Measurements from ENCODE around the gene SIRT7.
"Not testable (repeated sequence)": the region's sequence is repeated elsewhere in the genome, so short reads cannot be mapped to it uniquely, and the experiment has no call there.

Gene SIRT7

GRCh38 chr17:81954131-81955057 lies 36.4 kb upstream of the SIRT7 start:
- DNase-seq = no peak

- DNase-seq = not testable (repeated sequence)
Observed at GRCh38 chr17:81953443-81953842, 35.5 kb upstream of the SIRT7 start.

DNA sequence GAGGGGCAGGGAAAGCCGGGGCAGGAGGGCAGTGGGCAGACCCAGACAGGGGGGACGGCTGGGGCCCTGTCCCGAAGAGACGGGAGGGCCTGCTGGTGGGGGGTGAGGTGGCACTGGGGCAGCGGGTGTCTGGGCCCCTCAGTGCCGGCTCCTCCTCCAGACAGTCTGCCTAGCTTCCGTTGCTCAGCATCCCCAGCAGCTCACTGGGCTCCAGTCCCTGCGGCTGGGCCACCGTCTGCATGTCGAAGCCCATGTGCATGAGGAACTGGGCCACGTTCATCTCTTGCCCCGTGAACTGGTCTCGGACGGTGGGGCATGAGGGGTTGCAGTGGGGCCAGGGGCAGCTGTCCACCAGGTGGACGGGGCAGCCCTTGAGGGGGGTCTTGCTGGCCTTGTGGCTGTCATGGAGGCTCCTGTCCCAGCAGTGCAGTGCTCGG lies 34.8 kb upstream of the SIRT7 start:
- DNase-seq = no peak

- DNase-seq = no peak
Observed at GRCh38 chr17:81951785-81952684, 34.1 kb upstream of the SIRT7 start.

DNA sequence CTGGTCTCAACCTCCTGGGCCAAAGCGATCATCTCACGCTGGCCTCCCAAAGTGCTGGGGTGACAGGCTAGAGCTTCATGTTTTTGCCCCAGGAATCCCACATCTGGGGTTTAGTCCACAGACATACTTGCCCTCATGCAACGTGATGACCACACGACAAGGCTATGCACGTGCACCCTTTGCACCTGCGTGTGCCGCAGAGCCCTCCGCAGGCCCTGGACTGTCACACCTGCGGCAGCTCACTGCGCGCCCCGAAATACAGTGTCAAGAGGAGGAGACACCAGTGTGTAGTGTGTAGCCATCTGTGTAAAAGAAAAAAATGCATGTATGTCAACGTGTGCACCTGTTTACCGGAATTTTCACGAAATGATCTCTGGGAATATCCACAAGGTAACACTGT lies 32.5 kb upstream of the SIRT7 start:
- no peak for DNase-seq

- DNase-seq = no peak
Observed at GRCh38 chr17:81948635-81949378, 30.8 kb upstream of the SIRT7 start.

DNA sequence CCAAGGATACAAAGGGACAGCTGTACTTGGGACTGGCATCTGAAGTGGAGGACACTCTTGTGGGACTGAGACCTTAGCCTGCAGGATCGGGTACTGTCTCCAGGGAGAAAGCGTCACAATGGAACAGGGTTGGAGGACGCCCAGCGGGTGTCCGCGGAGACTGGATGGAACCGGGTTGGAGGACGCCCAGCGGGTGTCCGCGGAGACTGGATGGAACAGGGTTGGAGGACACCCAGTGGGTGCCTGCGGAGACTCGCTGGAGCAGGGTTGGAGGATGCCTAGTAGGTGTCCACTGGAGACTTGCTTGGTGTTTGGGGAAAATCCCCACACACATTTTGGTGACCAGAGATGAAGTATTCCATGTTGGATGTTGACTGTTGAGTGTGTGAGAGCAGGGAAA lies 29.2 kb upstream of the SIRT7 start, which contains the start of gene MYADML2:
MYADML2 (minus strand) TSS at position 45 of the 400 bp plus-strand sequence. CDS start 5,492 bp downstream, outside the sequence.
- no peak for DNase-seq

DNA sequence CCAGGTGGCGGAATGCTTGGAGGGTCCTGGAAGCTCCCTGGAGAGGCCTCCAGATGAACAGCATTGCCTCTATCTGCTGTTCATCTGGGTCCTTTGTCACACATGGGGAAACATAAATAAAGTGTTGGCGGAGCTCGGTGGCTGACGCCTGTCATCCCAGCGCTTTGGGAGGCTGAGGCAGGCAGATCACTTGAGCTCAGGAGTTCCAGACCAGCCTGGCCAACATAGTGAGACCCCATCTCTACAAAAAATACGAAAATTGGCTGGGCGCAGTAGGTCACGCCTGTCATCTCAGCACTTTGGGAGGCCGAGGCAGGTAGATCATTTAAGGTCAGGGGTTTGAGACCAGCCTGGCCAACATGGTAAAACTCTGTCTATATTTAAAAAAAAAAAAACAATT lies 26.9 kb upstream of the SIRT7 start:
- no peak for DNase-seq

- no peak for DNase-seq
Observed at GRCh38 chr17:81942167-81942553, 24.2 kb upstream of the SIRT7 start.

GRCh38 chr17:81941484-81942166 lies 23.6 kb upstream of the SIRT7 start:
- DNase-seq = no peak

- DNase-seq = no peak
Observed at GRCh38 chr17:81940538-81941483, 22.8 kb upstream of the SIRT7 start.

GRCh38 chr17:81939881-81940385 lies 22.0 kb upstream of the SIRT7 start:
- no peak for DNase-seq

- no peak for DNase-seq
Observed at GRCh38 chr17:81939218-81939617, 21.2 kb upstream of the SIRT7 start.

DNA sequence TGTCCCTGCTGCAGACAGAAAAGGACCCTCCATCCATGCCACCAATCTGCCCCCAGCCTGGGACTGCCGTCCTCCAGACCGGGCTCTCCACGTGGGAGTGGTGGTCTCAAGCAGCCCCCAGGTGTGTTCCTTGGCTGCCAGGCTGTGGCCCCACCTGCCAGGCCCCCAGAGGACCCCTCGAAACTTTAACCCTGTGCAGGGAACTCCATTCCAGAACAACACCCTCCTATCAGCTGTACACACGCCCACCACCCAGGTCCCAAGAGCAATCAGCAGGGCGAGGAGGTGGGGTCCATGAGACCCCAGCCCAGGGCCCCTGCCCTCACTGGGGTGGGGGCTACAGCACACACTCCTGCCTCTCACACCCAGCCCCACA lies 17.7 kb upstream of the SIRT7 start:
- no peak for DNase-seq

- DNase-seq = no peak
Observed at GRCh38 chr17:81934850-81935708, 17.1 kb upstream of the SIRT7 start.

GRCh38 chr17:81934098-81934757 lies 16.3 kb upstream of the SIRT7 start:
- DNase-seq = no peak

GRCh38 chr17:81933178-81933699 lies 15.3 kb upstream of the SIRT7 start:
- no peak for DNase-seq

DNA sequence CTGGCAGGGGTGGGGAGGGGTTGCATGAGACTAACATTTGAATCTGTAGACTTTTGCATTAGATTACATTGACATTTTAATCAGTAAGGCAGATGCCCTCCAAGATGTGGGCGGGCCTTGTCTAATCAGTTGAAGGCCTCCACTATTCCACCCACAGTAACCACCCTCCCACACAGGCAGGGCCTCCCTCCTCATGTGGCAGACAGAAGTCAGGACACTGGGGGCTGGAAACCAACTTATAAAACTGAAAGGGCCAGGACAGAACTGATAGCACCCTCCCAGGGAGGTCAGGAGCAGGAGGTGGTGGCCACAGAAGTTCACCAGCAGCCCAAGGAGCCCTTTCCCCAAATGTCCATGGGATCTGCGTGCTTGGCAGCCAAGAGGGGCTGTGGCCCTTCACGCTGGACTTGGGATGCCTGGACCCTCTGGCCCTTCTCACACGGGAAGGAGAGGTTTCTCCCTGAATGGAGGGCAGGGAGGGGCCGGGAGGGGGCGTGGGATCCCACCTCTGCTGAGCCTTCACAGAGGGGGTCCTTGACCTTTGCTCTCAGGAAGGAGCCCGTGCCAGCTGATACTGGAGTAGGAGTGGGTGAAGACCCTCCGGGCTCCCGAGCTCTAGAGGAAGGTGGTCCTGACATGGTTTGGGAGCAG lies 14.5 kb upstream of the SIRT7 start:
- no peak for DNase-seq
